ENCODE results near the gene WDR41. TPM values are rescaled to one million over a fixed set of nuclear protein-coding genes. Genes with fewer than 3 reads are reported as not detected.

The WDR41 gene
- total RNA-seq, 1 experiment from 2014 or later = 43.6 TPM

GRCh38 chr5:77438071-77438470, 54.0 kb downstream of the WDR41 start:
- no peak overlapping the region for H3K27ac ChIP-seq (ENCODE audit: insufficient read length, low read depth, low read length)
- no peaks in the 10 kb centered on the region for H3K27me3 Mint-ChIP-seq (ENCODE audit: low read depth)
- H2AFZ ChIP-seq (ENCODE audit: low read length) = no peak overlapping the region
- H3K56ac ChIP-seq (ENCODE audit: insufficient read length, low read depth, low read length) = no peak overlapping the region
- no peak overlapping the region for H3K18ac ChIP-seq (ENCODE audit: insufficient read length, low read depth, low read length)
- H3K4me3 Mint-ChIP-seq = no peak overlapping the region
- H2AK5ac ChIP-seq (ENCODE audit: insufficient read length, low read length) = no peak overlapping the region
- H2BK20ac ChIP-seq (ENCODE audit: low read depth, low read length, poor library complexity, severe bottlenecking) = no peak overlapping the region
- H2BK120ac ChIP-seq (ENCODE audit: low read depth, low read length, poor library complexity, severe bottlenecking) = no peak overlapping the region
- H4K5ac ChIP-seq (ENCODE audit: insufficient read length, low read depth, low read length) = no peak overlapping the region
- H3K23ac ChIP-seq (ENCODE audit: insufficient read length, low read depth, low read length) = no peak overlapping the region
- no peak overlapping the region for H3K14ac ChIP-seq (ENCODE audit: insufficient read depth, low read length)
- no peak overlapping the region for H3K4ac ChIP-seq (ENCODE audit: low read depth, low read length)
- no peaks in the 10 kb centered on the region for H3K27me3 ChIP-seq (ENCODE audit: insufficient read depth, low read length)
- no peak for DNase-seq
- H3K4me1 Mint-ChIP-seq = no peaks in the 10 kb centered on the region
- H3K79me2 ChIP-seq (ENCODE audit: insufficient read depth, low read length) = no peaks in the 10 kb centered on the region
- no peak overlapping the region for H3K27ac Mint-ChIP-seq
- no peak overlapping the region for H2BK5ac ChIP-seq (ENCODE audit: insufficient read length, low read length)
- no peak overlapping the region for H3T11ph ChIP-seq (ENCODE audit: low read length)
- no peak overlapping the region for H4K91ac ChIP-seq (ENCODE audit: insufficient read length, low read depth, low read length)
- WGBS (ENCODE audit: extremely low coverage, insufficient read length, low lambda C conversion rate) = no CpG with 5 or more reads among the region's 3 CpGs
- H4K20me1 ChIP-seq (ENCODE audit: control insufficient read depth, insufficient read depth, insufficient read length) = no peaks in the 10 kb centered on the region
- no peak for TF ChIP-seq CTCF (conservative IDR thresholded peaks at IDR 0.05)
- no peak overlapping the region for H3K9ac ChIP-seq (ENCODE audit: extremely low read depth, insufficient read length, low read length)
- no peak overlapping the region for H3K4me2 ChIP-seq (ENCODE audit: insufficient read depth, insufficient read length, low read length)
- no peak overlapping the region for H2BK12ac ChIP-seq (ENCODE audit: insufficient read length, low read depth, low read length)
- no peak overlapping the region for H4K8ac ChIP-seq (replicated peaks; ENCODE audit: insufficient read length, low read depth, low read length)
- H3K23me2 ChIP-seq (ENCODE audit: insufficient read length, low read depth, low read length, poor library complexity, severe bottlenecking) = no peaks in the 10 kb centered on the region
- H3K9me3 ChIP-seq (ENCODE audit: control insufficient read depth, low read depth, low read length) = no peaks in the 10 kb centered on the region
- H3K9me3 Mint-ChIP-seq = no peaks in the 10 kb centered on the region
- peaks cover 5 to 26% (median 13%) of the 10 kb centered on the region in 3 experiments; a peak in 6 of 7 replicates for H3K36me3 Mint-ChIP-seq (ENCODE audit: insufficient read depth in 1 of 3, low read depth in 3 of 3)
- no peak overlapping the region for H2BK15ac ChIP-seq (ENCODE audit: low read depth, low read length)
- H3K79me1 ChIP-seq (ENCODE audit: insufficient read depth, low read depth, low read length, poor library complexity, severe bottlenecking) = no peaks in the 10 kb centered on the region
- no peaks in the 10 kb centered on the region for H3K4me1 ChIP-seq (ENCODE audit: insufficient read depth, low read length)
